HG02642 (cell line): ENCODE data around the gene PRLH.
"Not testable (repeated sequence)": the region's sequence is repeated elsewhere in the genome, so short reads cannot be mapped to it uniquely, and the experiment has no call there.

Experiments used
- ATAC-seq: cut with Tn5 transposase; IDR thresholded peaks from one replicate; pipeline ENCODE4 v1.9.1; 2021; ENCODE audit warnings: mild to moderate bottlenecking; ENCODE audit not compliant: unreplicated experiment, poor library complexity

PRLH gene

DNA sequence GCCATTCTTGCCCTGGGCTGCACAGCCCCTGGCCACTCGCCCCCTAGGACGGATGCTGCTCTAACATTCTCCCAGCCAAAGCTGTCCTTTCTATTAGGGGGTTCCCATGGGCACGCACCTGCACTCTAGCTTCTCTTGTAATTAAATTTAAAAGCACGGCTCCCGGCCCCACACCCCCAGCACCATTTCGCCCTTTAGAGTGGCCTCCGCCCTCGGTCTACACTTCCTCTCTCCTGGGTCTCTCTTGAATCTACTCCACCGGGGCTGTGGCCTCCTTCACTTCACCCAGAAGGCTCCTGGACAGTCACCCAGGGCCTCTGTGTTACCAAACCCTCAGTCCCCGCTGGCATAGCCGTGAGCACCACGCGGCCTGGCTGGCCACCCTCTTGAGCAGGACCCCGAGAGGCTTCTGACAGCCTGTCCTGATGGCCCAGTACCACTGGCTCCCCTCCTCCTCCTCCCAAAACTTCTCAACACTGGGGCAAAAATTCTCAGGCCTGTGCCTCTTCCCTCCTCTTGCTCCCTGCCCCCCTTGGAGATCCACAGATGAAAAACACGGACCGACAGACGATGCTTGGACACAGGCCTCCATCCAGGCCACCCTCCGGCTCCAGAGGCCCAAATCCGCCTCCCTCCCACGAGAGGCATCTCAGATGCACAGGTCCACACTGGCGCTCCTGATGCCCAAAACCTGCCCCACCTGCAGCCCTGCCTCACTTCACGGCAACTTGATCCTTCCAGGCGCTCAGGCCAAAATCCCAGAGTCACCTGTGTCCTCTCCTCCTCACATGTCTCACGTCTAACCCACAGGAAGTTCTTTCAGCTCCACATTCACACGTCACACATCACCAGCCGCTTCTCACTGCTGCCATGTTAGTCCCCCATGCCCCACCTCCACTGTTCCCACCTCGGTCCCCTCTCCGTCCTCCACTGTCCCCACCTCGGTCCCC lies 31.1 kb downstream of the PRLH start:
- ATAC-seq = no peak

DNA sequence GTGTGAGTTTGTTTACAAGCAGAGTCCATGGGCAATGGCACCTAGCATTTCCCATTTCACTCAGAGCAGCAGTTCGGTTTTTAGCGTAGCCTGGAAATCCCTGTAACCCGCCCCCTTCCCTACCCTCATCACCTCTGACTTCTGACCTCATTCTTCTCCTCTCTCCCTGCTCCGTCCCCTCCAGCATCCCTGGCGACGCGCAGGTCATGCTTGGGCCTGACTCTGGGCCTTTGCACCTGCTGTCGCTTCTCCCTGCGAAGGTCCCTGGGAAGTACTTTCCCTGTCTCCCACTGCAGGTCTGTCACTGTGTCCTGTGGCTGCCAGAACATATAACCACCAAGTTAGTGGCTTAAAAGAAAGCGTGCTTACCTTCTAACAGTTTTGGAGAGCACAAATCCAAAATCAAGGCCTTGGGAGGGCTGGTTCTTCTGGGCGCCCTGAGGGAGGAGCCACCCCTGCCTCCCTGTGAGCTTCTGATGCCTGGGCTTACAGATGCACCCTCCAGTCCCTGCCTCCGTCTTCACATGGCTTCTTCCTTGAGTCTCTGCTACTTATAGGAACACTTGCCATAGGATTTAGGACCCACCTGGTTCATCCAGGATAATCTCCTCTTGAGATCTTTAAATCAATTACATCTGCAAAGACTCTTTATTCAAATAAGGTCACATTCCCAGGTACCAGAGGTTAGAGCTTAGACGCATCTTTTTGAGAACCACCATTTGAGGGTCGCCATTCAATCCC lies 32.3 kb downstream of the PRLH start:
- no peak for ATAC-seq

GRCh38 chr2:237599465-237600110 lies 33.2 kb downstream of the PRLH start:
- ATAC-seq = no peak

GRCh38 chr2:237600205-237600846 lies 34.0 kb downstream of the PRLH start:
- no peak for ATAC-seq

DNA sequence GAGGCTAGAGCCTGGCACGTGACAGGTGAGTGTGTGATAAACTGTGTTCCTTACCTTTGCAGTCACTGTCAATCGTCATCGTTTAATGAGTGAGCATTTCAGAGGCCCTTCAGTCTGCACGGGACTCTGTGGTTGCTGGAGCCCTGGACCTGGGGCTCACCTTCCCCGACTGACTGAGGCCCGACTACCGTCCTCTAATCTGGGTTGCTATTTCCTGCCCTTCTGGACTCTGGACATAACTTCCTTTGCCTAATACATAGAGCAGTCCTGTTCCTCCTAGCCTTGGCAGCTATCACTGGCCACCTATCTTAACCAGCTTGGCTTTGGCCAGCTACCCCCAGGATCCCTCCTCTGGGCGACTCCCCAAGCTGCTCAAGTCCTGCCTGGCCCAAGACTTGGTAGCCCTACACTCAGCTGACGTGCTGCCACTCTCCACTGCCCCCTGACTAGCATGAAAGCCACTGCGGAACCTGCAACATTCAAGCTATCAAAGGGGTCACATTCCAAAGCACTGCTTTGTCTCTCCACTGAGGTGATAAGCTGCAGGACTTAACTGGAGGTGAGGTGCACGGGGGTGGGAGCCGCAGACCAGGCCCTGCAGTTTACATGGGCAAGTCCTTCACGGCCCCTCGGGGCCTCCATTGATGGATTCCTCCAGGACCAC lies 35.2 kb downstream of the PRLH start:
- no peak for ATAC-seq

DNA sequence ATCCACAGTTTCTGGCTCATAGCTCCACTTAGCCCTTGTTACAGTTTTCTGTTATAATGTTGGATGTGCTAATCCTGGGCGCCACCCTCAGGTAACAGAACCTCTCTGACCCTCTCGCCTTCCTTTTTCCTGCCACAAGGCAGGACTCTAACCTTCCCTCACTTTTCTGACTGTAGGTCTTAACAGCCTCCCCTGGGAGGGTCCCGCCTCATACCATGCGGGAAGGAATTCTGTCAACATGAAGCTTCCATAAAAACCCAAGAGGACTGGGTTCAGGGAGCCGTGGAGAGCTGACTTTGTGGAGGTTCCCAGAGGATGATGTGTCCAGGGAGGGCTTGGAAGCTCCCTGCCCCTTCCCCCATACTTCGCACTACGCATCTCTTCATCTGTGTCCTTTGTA lies 36.0 kb downstream of the PRLH start:
- ATAC-seq = no peak

GRCh38 chr2:237603049-237603717 lies 36.8 kb downstream of the PRLH start:
- no peak for ATAC-seq

- ATAC-seq = no peak
Measured at GRCh38 chr2:237603718-237604362, 37.5 kb downstream of the PRLH start.

DNA sequence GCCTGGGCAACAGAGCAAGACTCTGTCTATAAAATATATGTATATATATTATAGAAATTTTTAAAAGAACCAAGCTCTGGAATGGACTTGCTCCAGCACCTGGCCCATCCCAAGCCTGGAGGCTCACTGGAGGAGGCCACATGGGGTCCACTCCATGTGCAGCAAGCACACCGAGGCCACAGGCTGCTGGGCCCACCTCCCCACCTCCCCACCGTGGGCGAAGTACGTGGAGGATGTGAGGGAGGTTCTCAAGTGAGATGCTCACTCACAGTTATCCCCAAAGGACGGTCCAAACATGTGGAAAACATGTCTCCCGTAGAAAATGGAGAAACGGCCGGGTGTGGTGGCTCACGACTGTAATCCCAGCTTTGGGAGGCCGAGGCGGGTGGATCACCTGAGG lies 38.0 kb downstream of the PRLH start:
- ATAC-seq = no peak

DNA sequence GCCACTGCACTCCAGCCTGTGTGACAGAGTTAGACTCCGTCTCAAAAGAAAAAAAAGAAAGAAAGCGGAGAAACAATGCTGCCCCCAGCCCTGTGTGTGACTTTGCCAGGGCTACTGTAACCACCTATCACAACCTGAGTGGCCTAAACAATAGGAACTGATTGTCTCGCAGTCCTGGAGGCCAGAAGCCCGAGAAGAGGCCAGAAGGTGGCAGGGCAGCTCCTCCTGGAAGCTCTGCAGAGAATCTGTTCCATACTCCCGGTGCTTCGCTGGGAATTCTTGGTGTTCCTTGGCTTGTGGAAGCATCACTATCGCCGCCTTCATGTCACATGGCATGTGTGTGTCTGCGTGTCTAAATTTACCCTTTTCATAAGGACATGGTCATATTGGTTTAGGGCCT lies 38.6 kb downstream of the PRLH start:
- ATAC-seq = no peak

GRCh38 chr2:237606522-237606921 lies 40.1 kb downstream of the PRLH start:
- not testable (repeated sequence) for ATAC-seq

GRCh38 chr2:237612527-237613357 lies 46.4 kb downstream of the PRLH start:
- no peak for ATAC-seq

DNA sequence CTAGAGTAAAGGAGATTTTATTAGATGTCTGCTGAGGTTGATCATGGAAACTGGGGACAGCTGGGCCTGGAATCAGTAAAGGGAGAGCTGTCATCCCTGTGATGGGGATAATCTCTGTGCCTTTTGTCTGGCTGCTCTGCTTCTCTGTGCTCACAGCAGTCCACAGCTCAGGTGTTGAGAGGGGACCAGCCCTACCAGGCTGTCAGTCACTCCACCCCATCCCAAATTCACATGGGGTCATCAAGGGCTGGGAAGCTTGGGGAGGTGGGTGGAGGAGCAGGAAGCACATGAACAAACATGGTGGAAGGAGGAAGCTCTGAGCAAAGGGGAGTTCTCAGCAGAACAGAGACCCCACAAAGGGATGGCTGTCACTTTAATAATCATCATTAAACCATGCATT lies 47.3 kb downstream of the PRLH start:
- ATAC-seq = no peak

DNA sequence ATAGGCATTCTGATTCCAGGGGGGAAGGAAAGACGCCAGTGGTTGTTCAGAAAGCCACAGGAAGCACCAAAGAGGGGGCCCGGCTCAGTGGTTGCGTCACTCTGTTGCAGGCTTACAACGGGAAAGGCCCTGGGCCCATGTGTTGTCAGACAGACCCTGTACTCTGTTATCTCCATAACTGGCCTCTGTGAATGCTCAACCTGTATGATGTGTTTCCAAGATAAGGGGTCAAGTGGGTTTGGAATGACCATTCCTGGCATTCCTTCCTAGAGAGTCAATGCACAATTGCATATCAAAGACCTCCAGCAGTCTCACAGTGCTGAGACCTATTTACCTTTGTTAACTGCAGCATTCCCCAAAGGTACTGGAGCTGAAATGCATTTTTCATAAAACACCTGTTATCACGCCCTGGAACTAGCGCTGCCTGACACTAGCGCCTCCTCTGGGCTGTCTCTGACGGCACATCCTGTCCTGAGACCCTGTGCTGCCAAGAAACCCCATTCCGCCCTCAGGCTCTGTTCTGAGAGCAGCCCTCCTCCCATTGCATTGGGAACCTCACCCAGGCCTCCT lies 47.9 kb downstream of the PRLH start:
- no peak for ATAC-seq

GRCh38 chr2:237615631-237616249 lies 49.4 kb downstream of the PRLH start:
- no peak for ATAC-seq

GRCh38 chr2:237616373-237616733 lies 50.0 kb downstream of the PRLH start:
- ATAC-seq = no peak
